OCI-LY3 (cell line): ENCODE results near the gene DBT.

ENCODE experiments used
- H2AFZ ChIP-seq: fragments of 200-600, 300-600 bp; shearing (Covaris generic); 2 replicates; pipeline ENCODE4 v1.6.0; 2014; ENCODE audit warnings: antibody characterized with exemption, low read depth, low read length
- H3K27ac ChIP-seq: fragments of 200-600, 300-600 bp; sonication (generic); 2 replicates; pipeline ENCODE4 v1.5.1; 2014; ENCODE audit warnings: mild to moderate bottlenecking, low read length, moderate library complexity, mixed read lengths
- H3K27me3 ChIP-seq: fragments of 200-600, 300-600 bp; sonication (generic); 2 replicates; pipeline ENCODE4 v1.6.1; 2014; ENCODE audit warnings: low read depth, low read length, mixed read lengths
- H3K36me3 ChIP-seq: fragments of 200-600, 300-600 bp; sonication (generic); replicated peaks from 2 replicates; pipeline ENCODE3; 2014; ENCODE audit warnings: low read depth, low read length, mixed read lengths
- H3K4me1 ChIP-seq: fragments of 300-600, 200-600 bp; sonication (generic); 2 replicates; pipeline ENCODE4 v1.6.1; 2014; ENCODE audit warnings: low read length, mixed read lengths
- H3K4me2 ChIP-seq: fragments of 200-600, 300-600 bp; sonication (generic); 2 replicates; pipeline ENCODE4 v1.6.1; 2014; ENCODE audit warnings: low read length, mixed read lengths
- H3K4me3 ChIP-seq: fragments of 300-600, 200-600 bp; sonication (generic); 2 replicates; pipeline ENCODE4 v1.5.1; 2014; ENCODE audit warnings: antibody characterized with exemption, mild to moderate bottlenecking, low read length, moderate library complexity
- H3K79me2 ChIP-seq: fragments of 300-600, 200-600 bp; shearing (Covaris generic); 2 replicates; pipeline ENCODE4 v1.6.1; 2014; ENCODE audit warnings: mild to moderate bottlenecking, low read length, mixed read lengths
- H3K9ac ChIP-seq: fragments of 300-600, 200-600 bp; shearing (Covaris generic); 2 replicates; pipeline ENCODE4 v1.6.0; 2014; ENCODE audit warnings: mild to moderate bottlenecking, low read length, moderate library complexity
- H3K9me3 ChIP-seq: fragments of 200-600, 300-600 bp; shearing (Covaris generic); 2 replicates; pipeline ENCODE4 v1.6.1; 2014; ENCODE audit warnings: low read length, mixed read lengths; ENCODE audit not compliant: insufficient read depth
- H4K20me1 ChIP-seq: fragments of 200-600, 300-600 bp; sonication (generic); 2 replicates; pipeline ENCODE4 v1.6.1; 2016; ENCODE audit warnings: low read length, mixed read lengths; ENCODE audit not compliant: insufficient read depth
- CTCF ChIP-seq: fragments of 200-600, 300-600 bp; sonication (generic); IDR thresholded peaks from 2 replicates; pipeline ENCODE4 v1.5.1; 2014; ENCODE audit warnings: antibody characterized with exemption, low read length, low read depth
- EZH2phosphoT487 ChIP-seq: fragments of 200-600 bp; shearing (Covaris generic); IDR thresholded peaks from 2 replicates; pipeline ENCODE4 v1.6.1; 2018; ENCODE audit warnings: antibody characterized with exemption, mixed run types, low read depth

The DBT gene

GRCh38 chr1:100178091-100178490 lies 71.5 kb downstream of the DBT start, which contains the start of gene LRRC39:
Gene LRRC39 (minus strand): TSS chr1:100178256. CDS start chr1:100168516, 9,740 bp downstream.
- no peaks in the 10 kb centered on the region for H3K27me3 ChIP-seq
- TF ChIP-seq EZH2phosphoT487: no peak
- no peak for TF ChIP-seq CTCF
- H3K9ac ChIP-seq: no peak within 1 kb of the TSS
- no peaks in the 10 kb centered on the region for H3K36me3 ChIP-seq
- H3K79me2 ChIP-seq: no peaks in the 10 kb centered on the region
- no peaks in the 10 kb centered on the region for H4K20me1 ChIP-seq
- no peaks in the 10 kb centered on the region for H3K9me3 ChIP-seq
- H3K4me1 ChIP-seq: no peaks in the 10 kb centered on the region
- H3K4me2 ChIP-seq: no peak within 1 kb of the TSS
- no peak within 1 kb of the TSS for H3K4me3 ChIP-seq
- no peak within 1 kb of the TSS for H2AFZ ChIP-seq
- no peak within 1 kb of the TSS for H3K27ac ChIP-seq

- no peak overlapping the region for H3K9ac ChIP-seq
- no peak overlapping the region for H3K4me2 ChIP-seq
- no peaks in the 10 kb centered on the region for H4K20me1 ChIP-seq
- H3K79me2 ChIP-seq: no peaks in the 10 kb centered on the region
- no peak overlapping the region for H3K4me3 ChIP-seq
- no peaks in the 10 kb centered on the region for H3K9me3 ChIP-seq
- no peaks in the 10 kb centered on the region for H3K36me3 ChIP-seq
- TF ChIP-seq EZH2phosphoT487 (no peak), CTCF (no peak)
- H2AFZ ChIP-seq: no peak overlapping the region
- H3K4me1 ChIP-seq: no peaks in the 10 kb centered on the region
- H3K27me3 ChIP-seq: no peaks in the 10 kb centered on the region
- H3K27ac ChIP-seq: no peak overlapping the region
Measured at GRCh38 chr1:100177295-100178041, 72.2 kb downstream of the DBT start.

- Histone ChIP-seq H3K9me3 (no peaks in the 10 kb centered on the region), H3K27ac (no peak overlapping the region), H3K27me3 (no peaks in the 10 kb centered on the region), H3K79me2 (no peaks in the 10 kb centered on the region), H3K4me1 (no peaks in the 10 kb centered on the region), H4K20me1 (no peaks in the 10 kb centered on the region), H3K36me3 (no peaks in the 10 kb centered on the region), H3K4me2 (no peak overlapping the region), H3K9ac (no peak overlapping the region), H3K4me3 (no peak overlapping the region), H2AFZ (no peak overlapping the region)
- no peak for TF ChIP-seq EZH2phosphoT487
- no peak for TF ChIP-seq CTCF
Measured at GRCh38 chr1:100168051-100168450, 81.6 kb downstream of the DBT start.

- Histone ChIP-seq H4K20me1 (no peaks in the 10 kb centered on the region), H3K27ac (no peak overlapping the region), H3K4me1 (no peaks in the 10 kb centered on the region), H3K4me2 (no peak overlapping the region), H3K9me3 (no peaks in the 10 kb centered on the region), H3K9ac (no peak overlapping the region), H3K36me3 (no peaks in the 10 kb centered on the region), H2AFZ (no peak overlapping the region), H3K79me2 (no peaks in the 10 kb centered on the region), H3K4me3 (no peak overlapping the region), H3K27me3 (no peaks in the 10 kb centered on the region)
- TF ChIP-seq EZH2phosphoT487: no peak
- no peak for TF ChIP-seq CTCF
Measured at GRCh38 chr1:100164702-100165101, 84.9 kb downstream of the DBT start.
